Measurements from ENCODE around the gene PPP2R5E. TPM values are rescaled to one million over a fixed set of nuclear protein-coding genes. Genes with fewer than 3 reads are reported as not detected.

Gene PPP2R5E
- total and polyA plus RNA-seq, 2 donors (not counting 3 experiments of a cell fraction or from before 2014, with no cell fraction given): 4.9 to 52.5 TPM

GRCh38 chr14:63394432-63394831, 148.7 kb downstream of the PPP2R5E start:
- BruUV-seq (replicated peaks): no TSS peak
- H4K20me1 ChIP-seq (replicated peaks; ENCODE audit: control insufficient read depth, extremely low read depth, insufficient read depth, low read length): no peaks in the 10 kb centered on the region
- no peaks in the 10 kb centered on the region for H3K9me3 ChIP-seq (replicated peaks; ENCODE audit: control insufficient read depth, insufficient read depth, low read length)
- dilution Hi-C loops (cut with MboI; ENCODE audit: extremely low pct_ligation_motif_present, low sequenced_read_pairs) (no loop called here), intact Hi-C loops (cut with micrococcal nuclease) (no loop called here)
- H3K9me1 ChIP-seq (replicated peaks; ENCODE audit: control insufficient read depth, extremely low read depth, insufficient read depth, low read length): no peaks in the 10 kb centered on the region
- no peak overlapping the region for H2AFZ ChIP-seq (ENCODE audit: low read depth, low read length)
- DNase-seq (ENCODE audit: low read depth, low spot score): no peak
- ChIA-PET CTCF (interaction anchor here (1.2 kb wide), 2 partner anchors 150 to 239 kb away, joined by 3 to 4 read pairs; no protein-coding TSS in a partner anchor), POLR2A (no interaction called here)
- H3K4me1 ChIP-seq (ENCODE audit: control insufficient read depth, extremely low read depth, insufficient read depth, low read length): no peaks in the 10 kb centered on the region
- no peak overlapping the region for H3K27ac ChIP-seq (ENCODE audit: insufficient read depth, low read depth, low read length)
- H3K79me2 ChIP-seq (ENCODE audit: control insufficient read depth, insufficient read depth, low read length): no peaks in the 10 kb centered on the region
- H3K4me3 ChIP-seq (replicated peaks in 1 of 3; ENCODE audit: insufficient read depth in 1 of 3, low read depth in 1 of 3, low read length in 3 of 3): no peak overlapping the region
- no peak overlapping the region for H3K4me2 ChIP-seq (ENCODE audit: insufficient read depth, low read length)
- no peak for FAIRE-seq
- peaks cover 0 to 5% of the 10 kb centered on the region in 2 experiments for H3K36me3 ChIP-seq (ENCODE audit: control insufficient read depth in 2 of 2, extremely low read depth in 1 of 2, insufficient read depth in 2 of 2, low read length in 2 of 2)
- H3K27me3 ChIP-seq (ENCODE audit: control insufficient read depth in 2 of 2, insufficient read depth in 2 of 2, low read length in 2 of 2): no peaks in the 10 kb centered on the region
- TF ChIP-seq POLR2AphosphoS5 (IDR thresholded peaks at IDR 0.05; ENCODE audit: insufficient read depth, low read depth, low read length): no peak
- no peak overlapping the region for H3K9ac ChIP-seq (replicated peaks; ENCODE audit: extremely low read depth, insufficient read depth, low read length)

- H4K20me1 ChIP-seq (replicated peaks; ENCODE audit: control insufficient read depth, extremely low read depth, insufficient read depth, low read length): no peaks in the 10 kb centered on the region
- H2AFZ ChIP-seq (ENCODE audit: low read depth, low read length): no peak overlapping the region
- no peaks in the 10 kb centered on the region for H3K9me1 ChIP-seq (replicated peaks; ENCODE audit: control insufficient read depth, extremely low read depth, insufficient read depth, low read length)
- H3K27ac ChIP-seq (ENCODE audit: insufficient read depth, low read depth, low read length): no peak overlapping the region
- no peak overlapping the region for H3K4me2 ChIP-seq (ENCODE audit: insufficient read depth, low read length)
- no peak for TF ChIP-seq POLR2A (IDR thresholded peaks at IDR 0.05; ENCODE audit: low read depth, low read length)
- no peak for TF ChIP-seq MAX (IDR thresholded peaks at IDR 0.05; ENCODE audit: insufficient read depth, insufficient read length)
- no peak for TF ChIP-seq GATA2 (IDR thresholded peaks at IDR 0.05; ENCODE audit: insufficient read depth, insufficient read length, low read depth, low read length)
- no peak for TF ChIP-seq POLR2AphosphoS5 (IDR thresholded peaks at IDR 0.05; ENCODE audit: insufficient read depth, low read depth, low read length)
- no peak for TF ChIP-seq MYC (IDR thresholded peaks at IDR 0.05; ENCODE audit: low read depth, low read length)
- no peak for TF ChIP-seq EZH2 (IDR thresholded peaks at IDR 0.05; ENCODE audit: borderline replicate concordance, low read depth, low read length, severe bottlenecking)
- no peak for TF ChIP-seq FOS (IDR thresholded peaks at IDR 0.05; ENCODE audit: borderline replicate concordance, insufficient read depth, low read length)
- no peak for TF ChIP-seq CTCF (IDR thresholded peaks at IDR 0.05; ENCODE audit: extremely low read depth in 1 of 2, insufficient read depth in 1 of 2, low read depth in 1 of 2, low read length in 2 of 2)
- no peaks in the 10 kb centered on the region for H3K27me3 ChIP-seq (ENCODE audit: control insufficient read depth in 2 of 2, insufficient read depth in 2 of 2, low read length in 2 of 2)
- FAIRE-seq: no peak
- dilution Hi-C loops (cut with MboI; ENCODE audit: extremely low pct_ligation_motif_present, low sequenced_read_pairs) (no loop called here), intact Hi-C loops (cut with micrococcal nuclease) (no loop called here)
- BruUV-seq (replicated peaks): no TSS peak
- H3K4me1 ChIP-seq (ENCODE audit: control insufficient read depth, extremely low read depth, insufficient read depth, low read length): no peaks in the 10 kb centered on the region
- ChIA-PET CTCF (interaction anchor here (1.7 to 2.6 kb wide), 2 partner anchors 241 to 377 kb away, joined by 5 to 7 read pairs; no protein-coding TSS in a partner anchor), POLR2A (no interaction called here)
- H3K36me3 ChIP-seq (ENCODE audit: control insufficient read depth in 2 of 2, extremely low read depth in 1 of 2, insufficient read depth in 2 of 2, low read length in 2 of 2): peaks cover 0 to 5% of the 10 kb centered on the region in 2 experiments
- no peak overlapping the region for H3K4me3 ChIP-seq (replicated peaks in 1 of 3; ENCODE audit: insufficient read depth in 1 of 3, low read depth in 1 of 3, low read length in 3 of 3)
- no peaks in the 10 kb centered on the region for H3K79me2 ChIP-seq (ENCODE audit: control insufficient read depth, insufficient read depth, low read length)
- no peak overlapping the region for H3K9ac ChIP-seq (replicated peaks; ENCODE audit: extremely low read depth, insufficient read depth, low read length)
- H3K9me3 ChIP-seq (replicated peaks; ENCODE audit: control insufficient read depth, insufficient read depth, low read length): no peaks in the 10 kb centered on the region
- no peak for DNase-seq (ENCODE audit: low read depth, low spot score)
Observed at GRCh38 chr14:63393012-63393411, 150.2 kb downstream of the PPP2R5E start.

Data from endothelial cell of umbilical vein (primary cell).